Mammary epithelial cell (primary cell): ENCODE measurements around the gene OTUD1.

Experiments
- CTCF ChIP-seq, 2 donors: IDR thresholded peaks in 1 of 2; conservative IDR thresholded peaks in 1 of 2; 2 replicates each; pipeline ENCODE4 v1.5.1; 2011 to 2012; ENCODE audit warnings: inconsistent platforms in 2 of 2, low read length in 2 of 2, mild to moderate bottlenecking in 2 of 2, control low read depth in 1 of 2, low read depth in 1 of 2; ENCODE audit not compliant: insufficient read depth in 1 of 2; ENCODE audit errors: extremely low read depth in 1 of 2
- EZH2 ChIP-seq: IDR thresholded peaks from 2 replicates; pipeline ENCODE4 v1.6.1; 2012; ENCODE audit warnings: low read length, inconsistent platforms, borderline replicate concordance

DNA sequence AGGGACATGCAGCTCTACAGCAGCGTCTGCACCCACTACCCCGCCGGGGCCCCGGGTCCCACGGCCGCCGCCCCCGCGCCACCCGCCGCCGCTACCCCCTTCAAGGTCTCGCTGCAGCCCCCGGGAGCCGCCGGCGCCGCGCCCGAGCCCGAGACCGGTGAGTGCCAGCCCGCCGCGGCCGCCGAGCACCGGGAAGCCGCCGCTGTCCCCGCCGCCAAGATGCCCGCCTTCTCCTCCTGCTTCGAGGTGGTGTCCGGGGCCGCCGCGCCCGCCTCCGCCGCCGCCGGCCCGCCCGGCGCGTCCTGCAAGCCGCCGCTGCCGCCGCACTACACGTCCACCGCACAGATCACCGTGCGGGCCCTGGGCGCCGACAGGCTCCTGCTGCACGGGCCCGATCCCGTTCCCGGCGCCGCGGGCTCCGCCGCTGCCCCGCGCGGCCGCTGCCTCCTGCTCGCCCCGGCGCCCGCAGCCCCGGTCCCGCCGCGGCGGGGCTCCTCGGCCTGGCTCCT, 631 bp downstream of the OTUD1 start:
- TF ChIP-seq CTCF (conservative IDR thresholded peaks at IDR 0.05 in 1 of 2, IDR thresholded peaks at IDR 0.05 in 1 of 2; ENCODE audit: extremely low read depth in 1 of 2, insufficient read depth in 1 of 2, low read depth in 1 of 2, low read length in 2 of 2) (no peak), EZH2 (no peak)
